Measurements from ENCODE around the gene MAGEB17. TPM values are rescaled to one million over a fixed set of nuclear protein-coding genes. Genes with fewer than 3 reads are reported as not detected.
"Not testable (repeated sequence)": the region's sequence is repeated elsewhere in the genome, so short reads cannot be mapped to it uniquely, and the experiment has no call there.

MAGEB17 gene
- total RNA-seq, 1 experiment from 2014 or later, result 0.87 TPM

- Histone ChIP-seq H3K27ac (ENCODE audit: low read length) (peak overlapping the region; percentile 65), H2AFZ (ENCODE audit: low read length) (no peak overlapping the region), H3K4me3 (ENCODE audit: low read length) (no peak overlapping the region), H3K9me3 (ENCODE audit: low read length) (no peaks in the 10 kb centered on the region), H3K9ac (ENCODE audit: low read length) (no peak overlapping the region), H3K9me2 (replicated peaks; ENCODE audit: low read length) (no peaks in the 10 kb centered on the region), H3K4me2 (ENCODE audit: low read length) (peak overlapping the region; percentile 42), H3K36me3 (ENCODE audit: low read depth, low read length) (no peaks in the 10 kb centered on the region; the same call in 1 of the 2 replicates), H3K27me3 (ENCODE audit: low read length) (no peaks in the 10 kb centered on the region), H3K79me2 (ENCODE audit: low read length) (no peaks in the 10 kb centered on the region), H3F3A (ENCODE audit: low read length, unreplicated experiment) (no peaks in the 10 kb centered on the region), H4K20me1 (ENCODE audit: low read length) (no peaks in the 10 kb centered on the region), H3K4me1 (ENCODE audit: insufficient read depth, low read length) (peaks cover 35% of the 10 kb centered on the region)
- ChIA-PET CTCF (interaction anchor here (0.5 kb wide), 1 partner anchor 277 kb away, joined by 3 read pairs; no protein-coding TSS in a partner anchor), POLR2A (ENCODE audit: unreplicated experiment) (no interaction called here)
- intact Hi-C loops (cut with micrococcal nuclease), result loop anchor here (1.0 to 2.0 kb wide), 2 partner anchors 20 to 37 kb away; partner anchors contain the start of gene GRPR
- BruUV-seq (replicated peaks), result no TSS peak
- peak; percentile 84 for ATAC-seq
- no peak for TF ChIP-seq EZH2phosphoT487 (IDR thresholded peaks at IDR 0.05; ENCODE audit: borderline replicate concordance, low read length)
- no peak for TF ChIP-seq EZH2 (IDR thresholded peaks at IDR 0.05; ENCODE audit: low read length, unreplicated experiment)
- TF ChIP-seq, protein P1, sequence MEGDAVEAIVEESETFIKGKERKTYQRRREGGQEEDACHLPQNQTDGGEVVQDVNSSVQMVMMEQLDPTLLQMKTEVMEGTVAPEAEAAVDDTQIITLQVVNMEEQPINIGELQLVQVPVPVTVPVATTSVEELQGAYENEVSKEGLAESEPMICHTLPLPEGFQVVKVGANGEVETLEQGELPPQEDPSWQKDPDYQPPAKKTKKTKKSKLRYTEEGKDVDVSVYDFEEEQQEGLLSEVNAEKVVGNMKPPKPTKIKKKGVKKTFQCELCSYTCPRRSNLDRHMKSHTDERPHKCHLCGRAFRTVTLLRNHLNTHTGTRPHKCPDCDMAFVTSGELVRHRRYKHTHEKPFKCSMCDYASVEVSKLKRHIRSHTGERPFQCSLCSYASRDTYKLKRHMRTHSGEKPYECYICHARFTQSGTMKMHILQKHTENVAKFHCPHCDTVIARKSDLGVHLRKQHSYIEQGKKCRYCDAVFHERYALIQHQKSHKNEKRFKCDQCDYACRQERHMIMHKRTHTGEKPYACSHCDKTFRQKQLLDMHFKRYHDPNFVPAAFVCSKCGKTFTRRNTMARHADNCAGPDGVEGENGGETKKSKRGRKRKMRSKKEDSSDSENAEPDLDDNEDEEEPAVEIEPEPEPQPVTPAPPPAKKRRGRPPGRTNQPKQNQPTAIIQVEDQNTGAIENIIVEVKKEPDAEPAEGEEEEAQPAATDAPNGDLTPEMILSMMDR (conservative IDR thresholded peaks at IDR 0.05; ENCODE audit: low read depth, low read length), result no peak
- peak; percentile 93 for DNase-seq
Measured at GRCh38 chrX:16160729-16161128, 6.6 kb upstream of the MAGEB17 start.

DNA sequence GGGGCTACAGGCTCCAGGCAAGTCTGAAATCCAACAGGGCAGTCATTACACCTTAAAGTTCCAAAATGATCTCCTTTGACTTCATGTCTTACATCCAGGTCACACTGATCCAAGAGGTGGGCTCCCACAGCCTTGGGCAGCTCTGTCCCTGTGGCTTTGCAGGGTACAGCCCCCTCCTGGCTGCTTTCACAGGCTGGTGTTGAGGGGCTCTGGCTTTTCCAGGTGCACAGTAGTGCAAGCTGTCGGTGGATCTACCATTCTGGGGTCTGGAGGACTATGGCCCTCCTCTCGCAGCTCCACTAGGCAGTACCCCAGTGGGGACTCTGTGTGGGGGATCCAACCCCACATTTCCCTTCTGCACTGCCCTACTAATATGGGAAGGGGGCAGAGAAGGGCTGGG is 6.1 kb upstream of the MAGEB17 start:
- H3K4me3 ChIP-seq (ENCODE audit: low read length); H3K27me3 ChIP-seq (ENCODE audit: low read length); BruUV-seq (replicated peaks); H3K79me2 ChIP-seq (ENCODE audit: low read length); H4K20me1 ChIP-seq (ENCODE audit: low read length); H3K9ac ChIP-seq (ENCODE audit: low read length); H3K9me2 ChIP-seq (replicated peaks; ENCODE audit: low read length); H3K9me3 ChIP-seq (ENCODE audit: low read length); POLR2A ChIA-PET (ENCODE audit: unreplicated experiment); H2AFZ ChIP-seq (ENCODE audit: low read length); ATAC-seq; DNase-seq; H3K36me3 ChIP-seq (ENCODE audit: low read depth, low read length); H3F3A ChIP-seq (ENCODE audit: low read length, unreplicated experiment): not testable (repeated sequence)
- Histone ChIP-seq H3K4me2 (ENCODE audit: low read length) (peak overlapping the region; percentile 42), H3K4me1 (ENCODE audit: insufficient read depth, low read length) (peaks cover 35% of the 10 kb centered on the region), H3K27ac (ENCODE audit: low read length) (peak overlapping the region; percentile 65)
- intact Hi-C loops (cut with micrococcal nuclease), result loop anchor here (2.0 kb wide), 1 partner anchor 20 kb away; no protein-coding TSS in a partner anchor
- CTCF ChIA-PET, result interaction anchor here (0.5 kb wide), 1 partner anchor 276 kb away, joined by 3 read pairs; no protein-coding TSS in a partner anchor

- DNase-seq (no peak), ATAC-seq (no peak)
- peaks cover 35% of the 10 kb centered on the region for H3K4me1 ChIP-seq (ENCODE audit: insufficient read depth, low read length)
- no peaks in the 10 kb centered on the region for H3F3A ChIP-seq (ENCODE audit: low read length, unreplicated experiment)
- POLR2A ChIA-PET (ENCODE audit: unreplicated experiment), result no interaction called here
- no peaks in the 10 kb centered on the region for H4K20me1 ChIP-seq (ENCODE audit: low read length)
- H3K79me2 ChIP-seq (ENCODE audit: low read length), result no peaks in the 10 kb centered on the region
- no peak overlapping the region for H3K27ac ChIP-seq (ENCODE audit: low read length)
- H3K9me3 ChIP-seq (ENCODE audit: low read length), result no peaks in the 10 kb centered on the region
- no peak overlapping the region for H3K9ac ChIP-seq (ENCODE audit: low read length)
- H3K27me3 ChIP-seq (ENCODE audit: low read length), result no peaks in the 10 kb centered on the region
- no TSS peak for BruUV-seq (replicated peaks)
- H3K4me2 ChIP-seq (ENCODE audit: low read length), result no peak overlapping the region
- CTCF ChIA-PET, result no interaction called here
- intact Hi-C loops (cut with micrococcal nuclease), result no loop called here
- H3K4me3 ChIP-seq (ENCODE audit: low read length), result no peak overlapping the region
- TF ChIP-seq, protein P1 (conservative IDR thresholded peaks at IDR 0.05; ENCODE audit: low read depth, low read length), result no peak
- TF ChIP-seq EZH2 (IDR thresholded peaks at IDR 0.05; ENCODE audit: low read length, unreplicated experiment) (no peak), EZH2phosphoT487 (IDR thresholded peaks at IDR 0.05; ENCODE audit: borderline replicate concordance, low read length) (no peak)
- H2AFZ ChIP-seq (ENCODE audit: low read length), result no peak overlapping the region
- H3K36me3 ChIP-seq (ENCODE audit: low read depth, low read length), result no peaks in the 10 kb centered on the region
- no peaks in the 10 kb centered on the region for H3K9me2 ChIP-seq (replicated peaks; ENCODE audit: low read length)
Measured at GRCh38 chrX:16162391-16162790, 4.9 kb upstream of the MAGEB17 start.

Measured in PC-3 (cell line).